NCI-H146 (cell line): ENCODE results near the gene ARHGEF19.
"Not testable (repeated sequence)": the region's sequence is repeated elsewhere in the genome, so short reads cannot be mapped to it uniquely, and the experiment has no call there.

Experiments
- DNase-seq: peaks from one replicate; lab custom pipeline; 2025; lab: John Stamatoyannopoulos, UW

ARHGEF19 gene

GRCh38 chr1:16244650-16245285 lies 32.3 kb upstream of the ARHGEF19 start:
- DNase-seq = no peak

GRCh38 chr1:16243936-16244649 lies 31.6 kb upstream of the ARHGEF19 start:
- peak; percentile 50 for DNase-seq

GRCh38 chr1:16243215-16243610 lies 30.8 kb upstream of the ARHGEF19 start:
- no peak for DNase-seq

- no peak for DNase-seq
Measured at GRCh38 chr1:16242556-16243214, 30.2 kb upstream of the ARHGEF19 start.

GRCh38 chr1:16241221-16241708 lies 28.8 kb upstream of the ARHGEF19 start:
- no peak for DNase-seq

- no peak for DNase-seq
Measured at GRCh38 chr1:16239972-16240491, 27.6 kb upstream of the ARHGEF19 start.

- DNase-seq = no peak
Measured at GRCh38 chr1:16237343-16237830, 24.9 kb upstream of the ARHGEF19 start.

- peak; percentile 91 for DNase-seq
Measured at GRCh38 chr1:16236511-16237342, 24.3 kb upstream of the ARHGEF19 start, which contains the start of gene CPLANE2. Gene CPLANE2 (minus strand): TSS chr1:16237183. CDS start chr1:16236742, 441 bp downstream.

- DNase-seq = peak; percentile 37
Measured at GRCh38 chr1:16235944-16236510, 23.6 kb upstream of the ARHGEF19 start.

GRCh38 chr1:16235347-16235746 lies 22.9 kb upstream of the ARHGEF19 start:
- no peak for DNase-seq

- no peak for DNase-seq
Measured at GRCh38 chr1:16233431-16233830, 21.0 kb upstream of the ARHGEF19 start.

- DNase-seq = no peak
Measured at GRCh38 chr1:16232316-16232710, 19.9 kb upstream of the ARHGEF19 start.

- no peak for DNase-seq
Measured at GRCh38 chr1:16231331-16232315, 19.2 kb upstream of the ARHGEF19 start.

GRCh38 chr1:16230744-16231143 lies 18.3 kb upstream of the ARHGEF19 start:
- no peak for DNase-seq

GRCh38 chr1:16229976-16230740 lies 17.7 kb upstream of the ARHGEF19 start:
- no peak for DNase-seq

GRCh38 chr1:16226490-16227179 lies 14.2 kb upstream of the ARHGEF19 start:
- DNase-seq = no peak

- DNase-seq = no peak
Measured at GRCh38 chr1:16226129-16226489, 13.7 kb upstream of the ARHGEF19 start.

- no peak for DNase-seq
Measured at GRCh38 chr1:16224472-16224871, 12.0 kb upstream of the ARHGEF19 start.

GRCh38 chr1:16222716-16223115 lies 10.3 kb upstream of the ARHGEF19 start:
- not testable (repeated sequence) for DNase-seq
